Mucosa of rectum (tissue), 2 donors: ENCODE data around the gene FNBP1L.

Source experiments
- H3K27ac ChIP-seq, 2 donors: one replicate each; pipeline ENCODE4 v1.7.0; 2013; ENCODE audit warnings: inconsistent platforms in 2 of 2, low read depth in 2 of 2, low read length in 2 of 2
- H3K27me3 ChIP-seq, 2 donors: one replicate each; pipeline ENCODE4 v1.7.0; 2013; ENCODE audit warnings: low read length in 2 of 2; ENCODE audit not compliant: control insufficient read depth in 2 of 2, insufficient read depth in 2 of 2
- H3K36me3 ChIP-seq, 2 donors: one replicate each; pipeline ENCODE4 v1.7.0; 2013; ENCODE audit warnings: low read length in 2 of 2; ENCODE audit not compliant: control insufficient read depth in 2 of 2, insufficient read depth in 2 of 2
- H3K4me1 ChIP-seq, 2 donors: one replicate each; pipeline ENCODE4 v1.7.0; 2013; ENCODE audit warnings: low read length in 2 of 2, mild to moderate bottlenecking in 1 of 2; ENCODE audit not compliant: control insufficient read depth in 2 of 2, insufficient read depth in 2 of 2
- H3K4me3 ChIP-seq, 2 donors: one replicate each; pipeline ENCODE4 v1.7.0; 2013; ENCODE audit warnings: low read length in 2 of 2
- H3K9ac ChIP-seq, 2 donors: one replicate each; pipeline ENCODE4 v1.7.0; 2013; ENCODE audit warnings: low read length in 2 of 2, low read depth in 1 of 2, mild to moderate bottlenecking in 1 of 2
- H3K9me3 ChIP-seq, 2 donors: one replicate each; pipeline ENCODE4 v1.7.0; 2013; ENCODE audit warnings: low read length in 2 of 2; ENCODE audit not compliant: control insufficient read depth in 2 of 2
- donor health status: healthy.
- donor health status: Normal muscosa, but diverticular disease.

Gene FNBP1L

GRCh38 chr1:93554883-93555872 is 107.3 kb downstream of the FNBP1L start:
- H3K9ac ChIP-seq: no peak overlapping the region
- H3K27ac ChIP-seq: peak overlapping the region; percentile 26 to 73

GRCh38 chr1:93556291-93556690 is 108.4 kb downstream of the FNBP1L start:
- Histone ChIP-seq H3K9me3 (no peaks in the 10 kb centered on the region), H3K27ac (no peak overlapping the region), H3K27me3 (no peaks in the 10 kb centered on the region), H3K4me3 (no peak overlapping the region), H3K9ac (no peak overlapping the region), H3K4me1 (peaks cover 3 to 24% of the 10 kb centered on the region in 2 donors), H3K36me3 (peaks cover 4 to 13% of the 10 kb centered on the region in 2 donors)

More at GRCh38 chr1:93554883-93555872, 107.3 kb downstream of the FNBP1L start:
- H3K4me3 ChIP-seq: no peak overlapping the region
- H3K27me3 ChIP-seq: no peaks in the 10 kb centered on the region
- peaks cover 3 to 24% of the 10 kb centered on the region in 2 donors for H3K4me1 ChIP-seq
- no peaks in the 10 kb centered on the region for H3K9me3 ChIP-seq
- peaks cover 3 to 7% of the 10 kb centered on the region in 2 donors for H3K36me3 ChIP-seq

DNA sequence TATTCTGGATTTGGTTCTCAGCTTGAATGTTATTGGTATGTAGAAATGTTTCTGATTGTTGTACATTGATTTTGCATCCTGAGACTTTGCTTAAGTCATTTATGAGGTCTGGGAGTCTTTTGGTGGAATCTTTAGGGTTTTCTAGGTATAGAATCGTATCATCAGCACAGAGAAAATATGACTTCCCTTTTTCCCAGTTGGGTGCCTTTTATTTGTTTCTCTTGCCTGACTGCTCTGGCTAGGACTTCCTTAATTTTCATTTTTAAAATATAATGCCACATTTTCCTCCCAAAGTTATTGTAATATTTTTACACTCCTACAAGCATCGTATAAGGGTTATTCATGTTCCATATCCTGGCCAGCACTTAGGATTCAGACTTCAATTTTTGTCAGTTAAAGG is 111.1 kb downstream of the FNBP1L start:
- H3K9me3 ChIP-seq: no peaks in the 10 kb centered on the region
- no peak overlapping the region for H3K4me3 ChIP-seq
- no peak overlapping the region for H3K9ac ChIP-seq
- H3K36me3 ChIP-seq: peaks cover 6 to 19% of the 10 kb centered on the region in 2 donors
- H3K27ac ChIP-seq: no peak overlapping the region
- peaks cover 0 to 10% of the 10 kb centered on the region in 2 donors for H3K4me1 ChIP-seq
- H3K27me3 ChIP-seq: no peaks in the 10 kb centered on the region

GRCh38 chr1:93559695-93560094 is 111.8 kb downstream of the FNBP1L start:
- Histone ChIP-seq H3K36me3 (peaks cover 10 to 23% of the 10 kb centered on the region in 2 donors), H3K27me3 (no peaks in the 10 kb centered on the region), H3K27ac (no peak overlapping the region), H3K9ac (no peak overlapping the region), H3K4me3 (no peak overlapping the region), H3K9me3 (no peaks in the 10 kb centered on the region), H3K4me1 (peaks cover 0 to 7% of the 10 kb centered on the region in 2 donors)

DNA sequence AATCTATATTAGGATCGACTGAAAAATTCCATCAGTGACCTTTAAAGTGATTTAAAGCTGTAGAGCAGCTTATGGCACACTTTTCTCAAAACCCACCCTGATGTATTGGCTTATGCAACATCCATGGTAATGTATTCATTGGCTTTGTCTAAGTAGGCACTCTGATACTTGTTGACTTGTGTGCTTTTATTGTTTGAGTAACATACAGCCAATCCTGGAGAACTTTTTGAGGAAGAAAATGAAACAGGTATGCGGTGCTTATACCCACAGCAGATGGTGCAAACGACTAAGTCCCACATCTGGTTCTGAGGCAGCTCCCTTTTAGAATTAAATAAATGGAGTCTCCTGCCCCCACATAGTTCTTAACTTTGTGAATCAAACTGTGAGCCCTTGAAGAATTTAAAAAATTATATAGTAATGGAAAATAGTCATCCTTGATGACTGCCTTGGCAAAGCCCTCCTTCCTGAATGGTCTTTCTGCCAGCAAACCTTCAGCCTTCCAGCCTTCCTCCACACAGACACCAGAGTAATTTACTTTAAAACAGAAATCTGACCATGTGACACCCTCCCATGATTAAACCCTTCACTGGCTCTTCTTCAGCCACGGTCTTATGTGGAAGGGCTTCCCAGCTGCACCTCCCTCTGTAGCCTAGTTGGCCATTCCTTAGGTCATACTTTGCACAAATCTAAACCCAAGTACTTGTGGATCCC is 117.7 kb downstream of the FNBP1L start:
- H3K4me1 ChIP-seq: peaks cover 0 to 2% of the 10 kb centered on the region in 2 donors
- no peak overlapping the region for H3K27ac ChIP-seq
- peaks cover 60 to 61% of the 10 kb centered on the region in 2 donors for H3K36me3 ChIP-seq
- H3K9ac ChIP-seq: no peak overlapping the region
- H3K9me3 ChIP-seq: no peaks in the 10 kb centered on the region
- no peaks in the 10 kb centered on the region for H3K27me3 ChIP-seq
- H3K4me3 ChIP-seq: no peak overlapping the region

- Histone ChIP-seq H3K27ac (no peak overlapping the region), H3K27me3 (no peaks in the 10 kb centered on the region), H3K4me1 (peaks cover 0 to 2% of the 10 kb centered on the region in 2 donors), H3K9ac (no peak overlapping the region), H3K36me3 (peaks cover 58 to 62% of the 10 kb centered on the region in 2 donors), H3K9me3 (no peaks in the 10 kb centered on the region), H3K4me3 (no peak overlapping the region)
Observed at GRCh38 chr1:93566227-93566626, 118.3 kb downstream of the FNBP1L start.

DNA sequence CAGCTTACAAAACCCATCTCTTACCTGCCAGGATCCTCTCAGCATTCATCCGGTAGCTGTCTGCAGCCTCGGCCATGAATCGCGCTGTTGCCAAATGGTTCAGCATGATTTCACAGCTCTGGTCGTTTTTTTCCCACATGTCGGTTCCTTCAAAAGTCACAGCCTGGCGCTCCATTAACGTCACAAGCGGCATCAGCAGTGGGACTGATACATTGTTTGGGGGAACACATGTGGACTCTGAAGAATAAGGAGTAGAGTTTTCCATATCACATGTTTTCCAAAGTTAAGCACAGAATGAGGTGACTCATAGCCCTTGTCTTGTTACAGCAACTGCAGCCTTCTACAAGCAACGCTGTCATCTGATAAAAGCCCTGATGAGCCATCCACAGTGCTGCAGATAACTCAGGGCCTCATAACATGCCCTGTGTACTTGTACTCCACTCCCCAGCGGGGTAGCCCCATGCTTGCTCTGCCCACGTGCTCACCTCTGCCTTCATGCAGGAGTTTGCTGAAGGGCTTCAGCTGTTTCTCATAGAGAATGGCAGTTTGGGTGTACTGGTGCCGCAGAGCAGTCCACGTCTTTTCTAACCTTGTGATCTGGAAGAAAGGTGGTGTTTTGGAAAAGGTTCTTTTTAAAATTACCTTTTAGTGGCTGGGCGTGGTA is 119.5 kb downstream of the FNBP1L start:
- H3K4me3 ChIP-seq: no peak overlapping the region
- H3K27ac ChIP-seq: no peak overlapping the region
- H3K27me3 ChIP-seq: no peaks in the 10 kb centered on the region
- no peak overlapping the region for H3K9ac ChIP-seq
- H3K9me3 ChIP-seq: no peaks in the 10 kb centered on the region
- H3K4me1 ChIP-seq: peaks cover 0 to 2% of the 10 kb centered on the region in 2 donors
- peaks cover 65 to 70% of the 10 kb centered on the region in 2 donors for H3K36me3 ChIP-seq

GRCh38 chr1:93569489-93569888 is 121.6 kb downstream of the FNBP1L start:
- Histone ChIP-seq H3K4me3 (no peak overlapping the region), H3K36me3 (peaks cover 72 to 82% of the 10 kb centered on the region in 2 donors), H3K9me3 (no peaks in the 10 kb centered on the region), H3K9ac (no peak overlapping the region), H3K27me3 (no peaks in the 10 kb centered on the region), H3K4me1 (peaks cover 2 to 3% of the 10 kb centered on the region in 2 donors), H3K27ac (no peak overlapping the region)

GRCh38 chr1:93571623-93572310 is 123.8 kb downstream of the FNBP1L start:
- H3K4me3 ChIP-seq: no peak overlapping the region
- H3K9ac ChIP-seq: no peak overlapping the region
- H3K36me3 ChIP-seq: peaks cover 73 to 77% of the 10 kb centered on the region in 2 donors
- peaks cover 2 to 3% of the 10 kb centered on the region in 2 donors for H3K4me1 ChIP-seq
- no peaks in the 10 kb centered on the region for H3K27me3 ChIP-seq
- no peaks in the 10 kb centered on the region for H3K9me3 ChIP-seq
- H3K27ac ChIP-seq: no peak overlapping the region
